Lung (tissue), 12 donors: ENCODE data around the gene PPIB. TPM values are rescaled to one million over a fixed set of nuclear protein-coding genes. Genes with fewer than 3 reads are reported as not detected.

ENCODE experiments used
- ATAC-seq: fragments of 200-7000 bp; cut with Tn5 transposase; one replicate; pipeline ENCODE4 v1.9.1; 2020; ENCODE audit warnings: moderate number of reproducible peaks; ENCODE audit not compliant: insufficient read depth, low FRiP score
- DNase-seq, 3 donors: peaks; one replicate each; pipeline ENCODE4 v3.0.0-alpha.2; 2013 to 2017
- H3K27ac ChIP-seq, 2 donors: one replicate each; pipeline ENCODE4 v1.5.1; 2013; ENCODE audit warnings: mild to moderate bottlenecking in 2 of 2, moderate library complexity in 2 of 2, control low read depth in 1 of 2, inconsistent platforms in 1 of 2, low read depth in 1 of 2, low read length in 1 of 2
- H3K27me3 ChIP-seq, 3 donors: one replicate each; pipeline ENCODE4 v1.5.1; 2013; ENCODE audit warnings: low read length in 2 of 3; ENCODE audit not compliant: control insufficient read depth in 3 of 3, insufficient read depth in 3 of 3
- H3K36me3 ChIP-seq, 4 donors: one replicate each; pipeline ENCODE4 v1.5.1; 2013; ENCODE audit warnings: low read length in 4 of 4, mild to moderate bottlenecking in 1 of 4, moderate library complexity in 1 of 4; ENCODE audit not compliant: control insufficient read depth in 4 of 4, insufficient read depth in 4 of 4
- H3K4me1 ChIP-seq, 5 donors: one replicate each; pipeline ENCODE4 v1.5.1; 2013; ENCODE audit warnings: low read length in 5 of 5, mild to moderate bottlenecking in 2 of 5, moderate library complexity in 1 of 5; ENCODE audit not compliant: control insufficient read depth in 5 of 5, insufficient read depth in 5 of 5
- H3K4me3 ChIP-seq: one replicate; pipeline ENCODE4 v1.5.1; 2013; ENCODE audit warnings: mild to moderate bottlenecking, control low read depth, moderate library complexity
- H3K9ac ChIP-seq, 2 donors: one replicate each; pipeline ENCODE4 v1.5.1; 2013; ENCODE audit warnings: low read length in 2 of 2, control low read depth in 1 of 2; ENCODE audit not compliant: insufficient read depth in 1 of 2
- H3K9me3 ChIP-seq, 4 donors: one replicate each; pipeline ENCODE4 v1.5.1; 2013; ENCODE audit warnings: low read length in 3 of 4, mild to moderate bottlenecking in 1 of 4, moderate library complexity in 1 of 4; ENCODE audit not compliant: control insufficient read depth in 4 of 4, insufficient read depth in 3 of 4
- WGBS, 2 donors: extraction: QIAGEN DNeasy Blood & Tissue Kit; methylation state at CpG; one replicate each; pipeline ENCODE4 v1.1.7; 2013; 5-methylcytosine and 5-hydroxymethylcytosine counted together
- polyA plus RNA-seq, 2 donors: library from polyadenylated mRNA; stranded (reverse); fragments of 200-250 nt; gene quantifications; one replicate each; pipeline ENCODE4 v1.2.1, GENCODE V29; 2013
- total RNA-seq, 2 donors: library from RNA; depleted of rRNA in 1 of 2; stranded (reverse); fragments of >200 nt in 1 of 2; gene quantifications; one replicate each; pipeline ENCODE4 v1.2.1, GENCODE V29; 2014 to 2021
- TF ChIP-seq, protein P1 (sequence below): IDR thresholded peaks from 2 replicates; pipeline ENCODE4 v1.5.1; 2012; ENCODE audit warnings: mild to moderate bottlenecking; ENCODE audit errors: control extremely low read depth, extremely low read depth
- donor health status: control.
- donor health status: control.
- donor health status: Bipolar disorder and iron deficiency.
- donor health status: healthy.
- donor health status: DM: yes; HTN: yes; CAD: no.

The PPIB gene
- total and polyA plus RNA-seq, 4 donors: 213 to 1,077 (median 851) TPM

DNA sequence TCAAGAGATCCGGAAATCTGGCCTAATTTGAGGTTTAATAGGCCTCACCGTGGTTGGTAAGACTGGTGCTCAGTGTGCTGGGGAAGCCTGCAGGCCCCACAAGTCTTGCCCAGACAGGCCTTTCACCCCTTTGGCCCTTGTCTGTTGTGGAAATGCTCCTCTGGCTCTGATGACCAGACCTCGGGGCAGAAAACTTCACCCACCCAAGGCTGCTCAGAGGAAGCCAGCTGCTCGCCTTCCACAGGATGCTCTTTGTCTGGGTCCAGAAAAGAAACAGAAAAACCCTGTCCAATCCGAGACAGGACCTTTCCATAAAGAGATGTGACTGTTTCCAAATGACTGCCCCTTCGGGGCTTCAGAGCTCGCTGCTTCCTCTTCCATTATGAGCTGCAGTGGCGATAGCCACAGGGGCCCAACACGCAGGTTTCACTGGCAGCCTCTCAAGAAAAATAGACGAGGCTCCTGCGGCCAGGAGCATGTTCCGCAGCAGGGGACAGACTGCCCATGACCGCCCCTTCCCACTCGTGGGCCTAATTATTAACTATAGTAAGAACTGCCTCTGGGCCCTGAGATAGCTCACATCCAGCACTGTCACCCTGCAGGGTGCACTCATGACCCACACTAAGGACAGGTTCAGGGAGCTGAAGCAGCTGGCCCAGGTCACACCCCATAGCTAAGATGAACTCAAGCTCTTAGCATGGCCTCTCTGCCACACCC is 18.1 kb downstream of the PPIB start:
- 88 to 91% methylated on average over 14 of the region's 14 CpGs for WGBS, 2 donors
- TF ChIP-seq, protein P1, sequence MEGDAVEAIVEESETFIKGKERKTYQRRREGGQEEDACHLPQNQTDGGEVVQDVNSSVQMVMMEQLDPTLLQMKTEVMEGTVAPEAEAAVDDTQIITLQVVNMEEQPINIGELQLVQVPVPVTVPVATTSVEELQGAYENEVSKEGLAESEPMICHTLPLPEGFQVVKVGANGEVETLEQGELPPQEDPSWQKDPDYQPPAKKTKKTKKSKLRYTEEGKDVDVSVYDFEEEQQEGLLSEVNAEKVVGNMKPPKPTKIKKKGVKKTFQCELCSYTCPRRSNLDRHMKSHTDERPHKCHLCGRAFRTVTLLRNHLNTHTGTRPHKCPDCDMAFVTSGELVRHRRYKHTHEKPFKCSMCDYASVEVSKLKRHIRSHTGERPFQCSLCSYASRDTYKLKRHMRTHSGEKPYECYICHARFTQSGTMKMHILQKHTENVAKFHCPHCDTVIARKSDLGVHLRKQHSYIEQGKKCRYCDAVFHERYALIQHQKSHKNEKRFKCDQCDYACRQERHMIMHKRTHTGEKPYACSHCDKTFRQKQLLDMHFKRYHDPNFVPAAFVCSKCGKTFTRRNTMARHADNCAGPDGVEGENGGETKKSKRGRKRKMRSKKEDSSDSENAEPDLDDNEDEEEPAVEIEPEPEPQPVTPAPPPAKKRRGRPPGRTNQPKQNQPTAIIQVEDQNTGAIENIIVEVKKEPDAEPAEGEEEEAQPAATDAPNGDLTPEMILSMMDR: no peak
- no peak for DNase-seq
- Histone ChIP-seq H3K4me3 (no peak overlapping the region), H3K27ac (no peak overlapping the region), H3K36me3 (peaks cover 0 to 32% (median 9%) of the 10 kb centered on the region in 4 donors), H3K9me3 (no peaks in the 10 kb centered on the region), H3K27me3 (no peaks in the 10 kb centered on the region), H3K9ac (no peak overlapping the region), H3K4me1 (peaks cover 0 to 18% (median 3%) of the 10 kb centered on the region in 5 donors)
- no peak for ATAC-seq

DNA sequence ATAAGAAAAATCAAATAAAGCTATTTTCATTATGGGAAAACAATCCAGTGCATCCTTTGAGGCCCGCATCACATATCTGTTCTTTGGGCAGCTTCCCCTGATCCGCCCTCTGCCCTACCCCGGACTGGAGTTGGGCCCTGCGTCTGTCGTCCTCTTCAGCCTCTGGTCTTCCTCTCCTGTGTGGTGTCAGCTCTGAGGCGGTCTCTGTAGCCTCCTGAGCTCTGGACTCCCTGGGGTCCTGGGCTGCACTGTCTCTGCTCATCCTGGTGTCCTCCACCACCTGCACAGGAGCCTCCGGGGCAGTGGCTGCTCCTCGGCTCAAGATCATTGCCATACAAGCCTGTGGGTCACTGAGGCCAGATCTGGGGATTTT is 18.6 kb downstream of the PPIB start:
- no peak for DNase-seq
- peaks cover 0 to 32% (median 9%) of the 10 kb centered on the region in 4 donors for H3K36me3 ChIP-seq

DNA sequence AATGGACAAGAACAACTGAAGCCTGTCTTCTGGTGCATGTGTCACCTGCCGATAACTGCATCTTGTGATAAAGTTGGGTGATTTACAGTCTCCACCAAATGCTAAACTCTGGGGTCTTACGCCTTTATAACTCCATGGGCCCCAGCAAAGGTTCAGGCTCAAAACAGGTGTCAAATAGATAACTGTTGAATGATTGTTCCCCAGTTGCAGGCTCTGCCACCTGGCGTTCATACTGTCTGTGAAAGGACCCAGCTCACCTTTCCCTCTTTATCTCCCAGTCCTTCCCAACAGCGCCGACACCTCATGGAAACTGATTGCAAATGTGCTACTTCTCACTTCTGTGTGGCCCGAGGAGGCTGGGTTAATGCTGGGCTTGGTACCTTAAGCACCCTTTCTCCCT is 19.5 kb downstream of the PPIB start:
- TF ChIP-seq, protein P1: no peak
- no peak for DNase-seq
- H3K27ac ChIP-seq: no peak overlapping the region
- peaks cover 0 to 18% (median 3%) of the 10 kb centered on the region in 5 donors for H3K4me1 ChIP-seq
- no peak for ATAC-seq
- H3K9me3 ChIP-seq: no peaks in the 10 kb centered on the region
- H3K4me3 ChIP-seq: no peak overlapping the region
- H3K36me3 ChIP-seq: peaks cover 0 to 37% (median 11%) of the 10 kb centered on the region in 4 donors
- 89 to 92% methylated on average over 6 of the region's 6 CpGs for WGBS, 2 donors
- H3K27me3 ChIP-seq: no peaks in the 10 kb centered on the region
- H3K9ac ChIP-seq: no peak overlapping the region

More for the DNA sequence above, 18.6 kb downstream of the PPIB start:
- TF ChIP-seq, protein P1: no peak
- peaks cover 0 to 18% (median 3%) of the 10 kb centered on the region in 5 donors for H3K4me1 ChIP-seq
- no peak overlapping the region for H3K9ac ChIP-seq
- H3K27ac ChIP-seq: no peak overlapping the region
- H3K4me3 ChIP-seq: no peak overlapping the region
- ATAC-seq: no peak
- 86 to 91% methylated on average over 8 of the region's 8 CpGs for WGBS, 2 donors
- no peaks in the 10 kb centered on the region for H3K27me3 ChIP-seq
- no peaks in the 10 kb centered on the region for H3K9me3 ChIP-seq
